Kidney epithelial cell (primary cell): Measurements from ENCODE around the gene P2RX1. TPM values are rescaled to one million over a fixed set of nuclear protein-coding genes. Genes with fewer than 3 reads are reported as not detected.

Source experiments
- DNase-seq: peaks from one replicate; pipeline ENCODE4 v3.0.0-alpha.2; 2010; ENCODE audit warnings: low read depth
- H3K27me3 ChIP-seq: 2 replicates; pipeline ENCODE4 v1.6.0; 2011; ENCODE audit warnings: low read length; ENCODE audit not compliant: control insufficient read depth, insufficient read depth
- H3K36me3 ChIP-seq: 2 replicates; pipeline ENCODE4 v1.5.1; 2011; ENCODE audit warnings: low read length; ENCODE audit not compliant: control insufficient read depth, insufficient read depth
- H3K4me3 ChIP-seq: 2 replicates; pipeline ENCODE4 v1.5.1; 2011; ENCODE audit warnings: low read depth, mild to moderate bottlenecking, control low read depth, low read length
- total RNA-seq: library from RNA; depleted of rRNA; stranded (reverse); fragments of >200 nt; gene quantifications from 2 replicates; pipeline ENCODE4 v1.2.3, GENCODE V29; 2015
- TF ChIP-seq, protein P1 (sequence below): IDR thresholded peaks from 2 replicates; pipeline ENCODE4 v1.5.1; 2011; ENCODE audit warnings: mild to moderate bottlenecking, moderate library complexity, low read length, control low read depth, inconsistent platforms; ENCODE audit not compliant: insufficient read depth, poor library complexity, severe bottlenecking

Gene P2RX1
- total RNA-seq, 1 donor from 2014 or later, result not detected

GRCh38 chr17:3888343-3889171, 27.7 kb downstream of the P2RX1 start:
- H3K27me3 ChIP-seq, result no peaks in the 10 kb centered on the region
- no peak overlapping the region for H3K4me3 ChIP-seq
- DNase-seq, result peak; percentile 71
- H3K36me3 ChIP-seq, result no peaks in the 10 kb centered on the region
- TF ChIP-seq, protein P1, sequence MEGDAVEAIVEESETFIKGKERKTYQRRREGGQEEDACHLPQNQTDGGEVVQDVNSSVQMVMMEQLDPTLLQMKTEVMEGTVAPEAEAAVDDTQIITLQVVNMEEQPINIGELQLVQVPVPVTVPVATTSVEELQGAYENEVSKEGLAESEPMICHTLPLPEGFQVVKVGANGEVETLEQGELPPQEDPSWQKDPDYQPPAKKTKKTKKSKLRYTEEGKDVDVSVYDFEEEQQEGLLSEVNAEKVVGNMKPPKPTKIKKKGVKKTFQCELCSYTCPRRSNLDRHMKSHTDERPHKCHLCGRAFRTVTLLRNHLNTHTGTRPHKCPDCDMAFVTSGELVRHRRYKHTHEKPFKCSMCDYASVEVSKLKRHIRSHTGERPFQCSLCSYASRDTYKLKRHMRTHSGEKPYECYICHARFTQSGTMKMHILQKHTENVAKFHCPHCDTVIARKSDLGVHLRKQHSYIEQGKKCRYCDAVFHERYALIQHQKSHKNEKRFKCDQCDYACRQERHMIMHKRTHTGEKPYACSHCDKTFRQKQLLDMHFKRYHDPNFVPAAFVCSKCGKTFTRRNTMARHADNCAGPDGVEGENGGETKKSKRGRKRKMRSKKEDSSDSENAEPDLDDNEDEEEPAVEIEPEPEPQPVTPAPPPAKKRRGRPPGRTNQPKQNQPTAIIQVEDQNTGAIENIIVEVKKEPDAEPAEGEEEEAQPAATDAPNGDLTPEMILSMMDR, result no peak

DNA sequence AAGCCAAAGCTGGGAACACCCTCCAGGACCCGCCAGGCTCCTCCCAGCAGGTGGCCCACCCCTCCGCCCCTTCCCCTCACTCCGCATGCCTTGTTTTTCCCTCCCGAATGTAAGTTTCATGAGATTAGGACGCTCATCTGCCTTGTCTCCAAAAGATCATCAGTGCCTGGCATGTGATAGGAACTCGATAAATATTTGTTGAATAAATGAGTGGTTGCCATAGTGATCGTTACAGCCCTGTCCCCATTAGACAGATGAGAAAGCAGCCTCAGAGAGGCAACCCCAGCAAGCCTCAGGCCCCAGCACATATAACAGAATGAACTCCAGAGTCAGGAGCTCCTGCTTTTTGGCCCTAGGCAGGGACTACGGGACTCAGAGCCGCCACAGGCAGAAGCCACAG, 28.5 kb downstream of the P2RX1 start:
- H3K4me3 ChIP-seq, result no peak overlapping the region
- TF ChIP-seq, protein P1, result no peak
- H3K27me3 ChIP-seq, result no peaks in the 10 kb centered on the region
- no peak for DNase-seq
- H3K36me3 ChIP-seq, result no peaks in the 10 kb centered on the region

- Histone ChIP-seq H3K36me3 (no peaks in the 10 kb centered on the region), H3K27me3 (no peaks in the 10 kb centered on the region), H3K4me3 (no peak overlapping the region)
- TF ChIP-seq, protein P1, result no peak
- DNase-seq, result no peak
Measured at GRCh38 chr17:3887394-3887793, 28.9 kb downstream of the P2RX1 start.

DNA sequence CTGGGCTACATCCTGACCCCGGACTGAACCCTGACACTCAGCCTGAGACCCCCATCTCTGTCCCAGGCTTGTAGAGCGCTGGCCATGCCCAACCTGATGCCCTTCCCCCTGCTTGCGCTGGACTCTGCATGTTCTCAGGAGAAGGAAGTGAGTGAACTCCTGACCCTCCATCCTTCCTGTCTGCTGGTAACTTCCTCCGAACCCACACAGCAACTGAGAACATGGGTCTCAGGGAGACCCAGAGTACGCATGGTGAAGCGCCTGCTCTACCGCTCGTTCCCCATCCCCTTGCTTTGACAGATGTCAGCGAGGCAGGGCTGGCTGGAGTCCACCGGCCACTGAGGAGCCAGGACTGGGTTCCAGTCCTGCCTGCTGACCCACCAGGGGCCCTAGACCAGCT, 29.5 kb downstream of the P2RX1 start:
- TF ChIP-seq, protein P1, result no peak
- H3K4me3 ChIP-seq, result no peak overlapping the region
- no peak for DNase-seq
- no peaks in the 10 kb centered on the region for H3K36me3 ChIP-seq
- H3K27me3 ChIP-seq, result no peaks in the 10 kb centered on the region

- TF ChIP-seq, protein P1, result no peak
- Histone ChIP-seq H3K27me3 (no peaks in the 10 kb centered on the region), H3K4me3 (no peak overlapping the region), H3K36me3 (no peaks in the 10 kb centered on the region)
- DNase-seq, result no peak
Measured at GRCh38 chr17:3885970-3886369, 30.3 kb downstream of the P2RX1 start.

GRCh38 chr17:3885271-3885670, 31.0 kb downstream of the P2RX1 start:
- Histone ChIP-seq H3K36me3 (no peaks in the 10 kb centered on the region), H3K27me3 (no peaks in the 10 kb centered on the region), H3K4me3 (no peak overlapping the region)
- TF ChIP-seq, protein P1, result no peak
- DNase-seq, result no peak
